Activated CD4-positive, alpha-beta T cell treated with anti-CD3 and anti-CD28 coated beads, Interleukin-2, amount 10 ng/mL, durations not matched to agents 24 days and 14 days (primary cell): ENCODE measurements around the gene DNAJB8. TPM values are rescaled to one million over a fixed set of nuclear protein-coding genes. Genes with fewer than 3 reads are reported as not detected.

Source experiments
- DNase-seq: peaks from one replicate; pipeline ENCODE4 v3.0.0; 2022
- H3K27ac Mint-ChIP-seq: one replicate; pipeline ENCODE4 v1.8.0; 2022; ENCODE audit warnings: mild to moderate bottlenecking, mixed read lengths
- H3K27me3 Mint-ChIP-seq: one replicate; pipeline ENCODE4 v1.8.0; 2022; ENCODE audit warnings: mixed read lengths
- H3K36me3 Mint-ChIP-seq: one replicate; pipeline ENCODE4 v1.8.0; 2022; ENCODE audit warnings: low read depth, mild to moderate bottlenecking, mixed read lengths
- H3K4me1 Mint-ChIP-seq: one replicate; pipeline ENCODE4 v1.8.0; 2021; ENCODE audit warnings: mixed read lengths
- H3K4me3 Mint-ChIP-seq: one replicate; pipeline ENCODE4 v1.8.0; 2022; ENCODE audit warnings: mild to moderate bottlenecking, moderate library complexity, mixed read lengths
- H3K9me3 Mint-ChIP-seq: one replicate; pipeline ENCODE4 v1.8.0; 2021; ENCODE audit warnings: mixed read lengths
- intact Hi-C: fragments of 100-400 bp; cut with micrococcal nuclease; formaldehyde crosslinking; loops from one replicate; pipeline ENCODE4 v1.15.1; 2023
- total RNA-seq: library from RNA; stranded (reverse); gene quantifications from 2 replicates; pipeline ENCODE4 v1.2.3, GENCODE V29; 2022

The DNAJB8 gene
- total RNA-seq, 1 donor from 2014 or later, result not detected

- no peaks in the 10 kb centered on the region for H3K36me3 Mint-ChIP-seq
- no peaks in the 10 kb centered on the region for H3K27me3 Mint-ChIP-seq
- DNase-seq, result no peak
- no peak overlapping the region for H3K4me3 Mint-ChIP-seq
- intact Hi-C loops, result no loop called here
- no peaks in the 10 kb centered on the region for H3K9me3 Mint-ChIP-seq
- no peaks in the 10 kb centered on the region for H3K4me1 Mint-ChIP-seq
- H3K27ac Mint-ChIP-seq, result no peak overlapping the region
Measured at GRCh38 chr3:128413413-128414205, 53.1 kb downstream of the DNAJB8 start.

GRCh38 chr3:128413003-128413370 is 53.7 kb downstream of the DNAJB8 start:
- intact Hi-C loops, result no loop called here
- Mint-ChIP-seq H3K4me1 (no peaks in the 10 kb centered on the region), H3K4me3 (no peak overlapping the region), H3K27ac (no peak overlapping the region), H3K27me3 (no peaks in the 10 kb centered on the region), H3K36me3 (no peaks in the 10 kb centered on the region), H3K9me3 (no peaks in the 10 kb centered on the region)
- no peak for DNase-seq

Other genes starting within 250 kb of the DNAJB8 start
- gene GATA2, start 26.3 kb upstream of the DNAJB8 start, total RNA-seq, result not detected in 2 replicates
- gene RPN1, start 183.9 kb upstream of the DNAJB8 start, total RNA-seq, result 192 and 194 TPM in 2 replicates